Measurements from ENCODE around the gene RARRES2. TPM values are rescaled to one million over a fixed set of nuclear protein-coding genes. Genes with fewer than 3 reads are reported as not detected.

The RARRES2 gene
- total RNA-seq, 1 experiment from 2014 or later, result 2.1 TPM

GRCh38 chr7:150376560-150376959 is 35.1 kb upstream of the RARRES2 start:
- intact Hi-C loops (cut with micrococcal nuclease), result no loop called here
- Histone ChIP-seq H3K4me2 (ENCODE audit: low read length) (no peak overlapping the region), H3K9me2 (ENCODE audit: insufficient read depth) (no peaks in the 10 kb centered on the region), H4K20me1 (ENCODE audit: insufficient read depth) (no peaks in the 10 kb centered on the region), H3K36me3 (ENCODE audit: control insufficient read depth in 1 of 2, insufficient read depth in 2 of 2, low read length in 2 of 2) (peaks cover 8 to 16% of the 10 kb centered on the region in 2 experiments; a peak in 2 of 4 replicates), H3K79me2 (ENCODE audit: insufficient read depth, low read length) (peaks cover 14% of the 10 kb centered on the region; the same call in 1 of the 2 replicates), H3K27me3 (ENCODE audit: insufficient read depth, low read length) (no peaks in the 10 kb centered on the region), H3K9ac (ENCODE audit: low read length) (no peak overlapping the region), H2AFZ (ENCODE audit: low read depth, low read length, poor library complexity, severe bottlenecking) (no peak overlapping the region), H3K4me3 (replicated peaks in 1 of 2; ENCODE audit: low read depth in 1 of 2, low read length in 2 of 2) (no peak overlapping the region), H3K27ac (ENCODE audit: low read depth, low read length) (no peak overlapping the region), H3K4me1 (ENCODE audit: control insufficient read depth in 1 of 2, insufficient read depth in 2 of 2, low read length in 2 of 2) (peaks cover 15 to 24% of the 10 kb centered on the region in 2 experiments), H3K9me3 (ENCODE audit: control insufficient read depth in 1 of 2, insufficient read depth in 1 of 2, low read depth in 1 of 2, low read length in 2 of 2) (no peaks in the 10 kb centered on the region)
- ChIA-PET POLR2A (interaction anchor here (1.9 kb wide), 1 partner anchor 7 kb away, joined by 15 read pairs; the partner anchor contains the start of gene REPIN1), RAD21 (ENCODE audit: low non-redundant PET in 1 of 2, low total read pairs in 2 of 2, uncharacterized antibody in 2 of 2, unreplicated experiment in 2 of 2) (no interaction called here), CTCF (no interaction called here)
- TF ChIP-seq ATF3 (IDR thresholded peaks at IDR 0.05) (no peak), JUND (IDR thresholded peaks at IDR 0.05) (no peak), POLR2A (IDR thresholded peaks at IDR 0.05; ENCODE audit: borderline replicate concordance, extremely low read depth, insufficient read depth, insufficient read length) (no peak), ELF1 (IDR thresholded peaks at IDR 0.05; ENCODE audit: borderline replicate concordance, low read depth) (no peak), MAX (IDR thresholded peaks at IDR 0.05) (no peak), SP1 (IDR thresholded peaks at IDR 0.05; ENCODE audit: low read depth) (no peak), SIN3A (IDR thresholded peaks at IDR 0.05; ENCODE audit: low read depth) (no peak), ZBTB33 (IDR thresholded peaks at IDR 0.05; ENCODE audit: extremely low read depth, insufficient replicate concordance, low read length) (no peak), CTCF (IDR thresholded peaks at IDR 0.05 in 2 of 3, conservative IDR thresholded peaks at IDR 0.05 in 1 of 3; ENCODE audit: borderline replicate concordance in 1 of 3, insufficient read depth in 1 of 3, low read depth in 2 of 3, low read length in 2 of 3) (no peak)
- DNase-seq (ENCODE audit: low read depth, low spot score) (no peak), ATAC-seq (no peak)
- BruUV-seq (replicated peaks), result no TSS peak

Measured in HCT116 (cell line).